ENCODE data around the gene ALDH18A1. TPM values are rescaled to one million over a fixed set of nuclear protein-coding genes. Genes with fewer than 3 reads are reported as not detected.
"Not testable (repeated sequence)": the region's sequence is repeated elsewhere in the genome, so short reads cannot be mapped to it uniquely, and the experiment has no call there.

The ALDH18A1 gene
- total and polyA plus RNA-seq, 5 donors from 2014 or later: 27.1 to 55.4 (median 43.1) TPM

GRCh38 chr10:95620415-95620814 is 36.1 kb downstream of the ALDH18A1 start:
- H3K27ac ChIP-seq (ENCODE audit: insufficient read depth, low read length, poor library complexity, severe bottlenecking); H3K4me3 ChIP-seq (ENCODE audit: low read depth, low read length); H3K4me1 ChIP-seq (ENCODE audit: control insufficient read depth, insufficient read depth, low read length, poor library complexity, severe bottlenecking); H3K9me3 ChIP-seq (ENCODE audit: control insufficient read depth in 2 of 2, low read length in 2 of 2); H3K4me1 Mint-ChIP-seq; H3K27me3 Mint-ChIP-seq; H3K27ac Mint-ChIP-seq; H3K27me3 ChIP-seq (ENCODE audit: control insufficient read depth, insufficient read depth, low read length); H3K4me3 Mint-ChIP-seq; ATAC-seq (ENCODE audit: low read depth in 2 of 2); DNase-seq; H3K9me3 Mint-ChIP-seq: not testable (repeated sequence)
- H3K36me3 Mint-ChIP-seq: peaks cover 49% of the 10 kb centered on the region
- H3K36me3 ChIP-seq (ENCODE audit: control insufficient read depth, insufficient read depth, low read length): peaks cover 55% of the 10 kb centered on the region

GRCh38 chr10:95618101-95618500 is 38.4 kb downstream of the ALDH18A1 start:
- Mint-ChIP-seq H3K27ac (no peak overlapping the region), H3K9me3 (peaks cover 0 to 2% (median 0%) of the 10 kb centered on the region in 7 donors), H3K36me3 (peaks cover 63% of the 10 kb centered on the region), H3K4me1 (peaks cover 0 to 3% (median 0%) of the 10 kb centered on the region in 4 donors), H3K27me3 (no peaks in the 10 kb centered on the region), H3K4me3 (no peak overlapping the region)
- Histone ChIP-seq H3K36me3 (ENCODE audit: control insufficient read depth, insufficient read depth, low read length) (peaks cover 63% of the 10 kb centered on the region), H3K9me3 (ENCODE audit: control insufficient read depth in 2 of 2, low read length in 2 of 2) (no peaks in the 10 kb centered on the region), H3K27ac (ENCODE audit: insufficient read depth, low read length, poor library complexity, severe bottlenecking) (no peak overlapping the region), H3K4me1 (ENCODE audit: control insufficient read depth, insufficient read depth, low read length, poor library complexity, severe bottlenecking) (no peaks in the 10 kb centered on the region), H3K27me3 (ENCODE audit: control insufficient read depth, insufficient read depth, low read length) (no peaks in the 10 kb centered on the region), H3K4me3 (ENCODE audit: low read depth, low read length) (no peak overlapping the region)
- ATAC-seq (ENCODE audit: low read depth in 2 of 2) (no peak), DNase-seq (no peak)

- no peak overlapping the region for H3K4me3 ChIP-seq (ENCODE audit: low read depth, low read length)
- peaks cover 77% of the 10 kb centered on the region for H3K36me3 ChIP-seq (ENCODE audit: control insufficient read depth, insufficient read depth, low read length)
- Mint-ChIP-seq H3K9me3 (peaks cover 0 to 2% (median 0%) of the 10 kb centered on the region in 7 donors), H3K4me3 (no peak overlapping the region), H3K36me3 (peaks cover 65% of the 10 kb centered on the region), H3K27me3 (no peaks in the 10 kb centered on the region), H3K4me1 (peaks cover 0 to 3% (median 0%) of the 10 kb centered on the region in 4 donors), H3K27ac (no peak overlapping the region)
- H3K4me1 ChIP-seq (ENCODE audit: control insufficient read depth, insufficient read depth, low read length, poor library complexity, severe bottlenecking): no peaks in the 10 kb centered on the region
- DNase-seq (no peak), ATAC-seq (ENCODE audit: low read depth in 2 of 2) (no peak)
- no peaks in the 10 kb centered on the region for H3K27me3 ChIP-seq (ENCODE audit: control insufficient read depth, insufficient read depth, low read length)
- no peak overlapping the region for H3K27ac ChIP-seq (ENCODE audit: insufficient read depth, low read length, poor library complexity, severe bottlenecking)
- no peaks in the 10 kb centered on the region for H3K9me3 ChIP-seq (ENCODE audit: control insufficient read depth in 2 of 2, low read length in 2 of 2)
Measured at GRCh38 chr10:95616446-95616845, 40.1 kb downstream of the ALDH18A1 start.

GRCh38 chr10:95613330-95613729 is 43.2 kb downstream of the ALDH18A1 start:
- H3K4me3 Mint-ChIP-seq: no peak overlapping the region
- H3K36me3 ChIP-seq (ENCODE audit: control insufficient read depth, insufficient read depth, low read length): peaks cover 85% of the 10 kb centered on the region
- H3K4me1 Mint-ChIP-seq: peaks cover 0 to 3% (median 0%) of the 10 kb centered on the region in 4 donors
- peaks cover 65% of the 10 kb centered on the region for H3K36me3 Mint-ChIP-seq
- H3K27ac Mint-ChIP-seq: no peak overlapping the region
- peaks cover 0 to 1% (median 0%) of the 10 kb centered on the region in 7 donors for H3K9me3 Mint-ChIP-seq
- H3K9me3 ChIP-seq (ENCODE audit: control insufficient read depth in 2 of 2, low read length in 2 of 2): no peaks in the 10 kb centered on the region
- no peaks in the 10 kb centered on the region for H3K4me1 ChIP-seq (ENCODE audit: control insufficient read depth, insufficient read depth, low read length, poor library complexity, severe bottlenecking)
- H3K27me3 ChIP-seq (ENCODE audit: control insufficient read depth, insufficient read depth, low read length): no peaks in the 10 kb centered on the region
- DNase-seq (no peak), ATAC-seq (ENCODE audit: low read depth in 2 of 2) (no peak)
- H3K27ac ChIP-seq (ENCODE audit: insufficient read depth, low read length, poor library complexity, severe bottlenecking): no peak overlapping the region
- no peaks in the 10 kb centered on the region for H3K27me3 Mint-ChIP-seq
- H3K4me3 ChIP-seq (ENCODE audit: low read depth, low read length): no peak overlapping the region

GRCh38 chr10:95610727-95611126 is 45.8 kb downstream of the ALDH18A1 start:
- Histone ChIP-seq H3K4me3 (ENCODE audit: low read depth, low read length) (no peak overlapping the region), H3K4me1 (ENCODE audit: control insufficient read depth, insufficient read depth, low read length, poor library complexity, severe bottlenecking) (no peaks in the 10 kb centered on the region), H3K9me3 (ENCODE audit: control insufficient read depth in 2 of 2, low read length in 2 of 2) (no peaks in the 10 kb centered on the region), H3K36me3 (ENCODE audit: control insufficient read depth, insufficient read depth, low read length) (peaks cover 87% of the 10 kb centered on the region), H3K27ac (ENCODE audit: insufficient read depth, low read length, poor library complexity, severe bottlenecking) (no peak overlapping the region), H3K27me3 (ENCODE audit: control insufficient read depth, insufficient read depth, low read length) (no peaks in the 10 kb centered on the region)
- peaks cover 0 to 3% (median 0%) of the 10 kb centered on the region in 4 donors for H3K4me1 Mint-ChIP-seq
- H3K36me3 Mint-ChIP-seq: peaks cover 59% of the 10 kb centered on the region
- no peak overlapping the region for H3K4me3 Mint-ChIP-seq
- ATAC-seq (ENCODE audit: low read depth in 2 of 2): no peak
- DNase-seq: no peak
- no peak overlapping the region for H3K27ac Mint-ChIP-seq
- H3K9me3 Mint-ChIP-seq: peaks cover 0 to 1% (median 0%) of the 10 kb centered on the region in 7 donors
- no peaks in the 10 kb centered on the region for H3K27me3 Mint-ChIP-seq

- no peak overlapping the region for H3K27ac Mint-ChIP-seq
- H3K9me3 ChIP-seq (ENCODE audit: control insufficient read depth in 2 of 2, low read length in 2 of 2): no peaks in the 10 kb centered on the region
- peaks cover 33% of the 10 kb centered on the region for H3K36me3 Mint-ChIP-seq
- ATAC-seq (ENCODE audit: low read depth in 2 of 2) (no peak), DNase-seq (no peak)
- H3K27me3 Mint-ChIP-seq: no peaks in the 10 kb centered on the region
- peaks cover 0 to 1% (median 0%) of the 10 kb centered on the region in 7 donors for H3K9me3 Mint-ChIP-seq
- H3K36me3 ChIP-seq (ENCODE audit: control insufficient read depth, insufficient read depth, low read length): peaks cover 50% of the 10 kb centered on the region
- H3K4me1 Mint-ChIP-seq: no peaks in the 10 kb centered on the region
- no peak overlapping the region for H3K4me3 Mint-ChIP-seq
- H3K4me3 ChIP-seq (ENCODE audit: low read depth, low read length): no peak overlapping the region
- no peak overlapping the region for H3K27ac ChIP-seq (ENCODE audit: insufficient read depth, low read length, poor library complexity, severe bottlenecking)
- H3K4me1 ChIP-seq (ENCODE audit: control insufficient read depth, insufficient read depth, low read length, poor library complexity, severe bottlenecking): no peaks in the 10 kb centered on the region
- no peaks in the 10 kb centered on the region for H3K27me3 ChIP-seq (ENCODE audit: control insufficient read depth, insufficient read depth, low read length)
Measured at GRCh38 chr10:95606922-95607321, 49.6 kb downstream of the ALDH18A1 start.

- no peak overlapping the region for H3K4me3 Mint-ChIP-seq
- H3K4me1 ChIP-seq (ENCODE audit: control insufficient read depth, insufficient read depth, low read length, poor library complexity, severe bottlenecking): no peaks in the 10 kb centered on the region
- peak overlapping the region in 2 of 3 donors; percentile 17 to 20 for H3K27ac Mint-ChIP-seq
- H3K27me3 ChIP-seq (ENCODE audit: control insufficient read depth, insufficient read depth, low read length): no peaks in the 10 kb centered on the region
- no peak for ATAC-seq (ENCODE audit: low read depth in 2 of 2)
- H3K9me3 ChIP-seq (ENCODE audit: control insufficient read depth in 2 of 2, low read length in 2 of 2): no peaks in the 10 kb centered on the region
- peaks cover 21% of the 10 kb centered on the region for H3K36me3 Mint-ChIP-seq
- no peak overlapping the region for H3K27ac ChIP-seq (ENCODE audit: insufficient read depth, low read length, poor library complexity, severe bottlenecking)
- H3K9me3 Mint-ChIP-seq: peaks cover 0 to 1% (median 0%) of the 10 kb centered on the region in 7 donors
- H3K36me3 ChIP-seq (ENCODE audit: control insufficient read depth, insufficient read depth, low read length): peaks cover 33% of the 10 kb centered on the region
- H3K4me1 Mint-ChIP-seq: no peaks in the 10 kb centered on the region
- no peak for DNase-seq
- H3K27me3 Mint-ChIP-seq: no peaks in the 10 kb centered on the region
- no peak overlapping the region for H3K4me3 ChIP-seq (ENCODE audit: low read depth, low read length)
Measured at GRCh38 chr10:95605163-95605562, 51.3 kb downstream of the ALDH18A1 start.

- H3K27ac ChIP-seq (ENCODE audit: insufficient read depth, low read length, poor library complexity, severe bottlenecking): no peak overlapping the region
- DNase-seq: no peak
- H3K4me1 Mint-ChIP-seq: no peaks in the 10 kb centered on the region
- no peaks in the 10 kb centered on the region for H3K27me3 Mint-ChIP-seq
- H3K4me1 ChIP-seq (ENCODE audit: control insufficient read depth, insufficient read depth, low read length, poor library complexity, severe bottlenecking): no peaks in the 10 kb centered on the region
- no peak overlapping the region for H3K4me3 ChIP-seq (ENCODE audit: low read depth, low read length)
- H3K9me3 Mint-ChIP-seq: no peaks in the 10 kb centered on the region
- H3K4me3 Mint-ChIP-seq: no peak overlapping the region
- peak overlapping the region in 1 of 3 donors; percentile 63 for H3K27ac Mint-ChIP-seq
- H3K27me3 ChIP-seq (ENCODE audit: control insufficient read depth, insufficient read depth, low read length): no peaks in the 10 kb centered on the region
- H3K36me3 ChIP-seq (ENCODE audit: control insufficient read depth, insufficient read depth, low read length): peaks cover 30% of the 10 kb centered on the region
- no peak for ATAC-seq (ENCODE audit: low read depth in 2 of 2)
- no peaks in the 10 kb centered on the region for H3K9me3 ChIP-seq (ENCODE audit: control insufficient read depth in 2 of 2, low read length in 2 of 2)
- H3K36me3 Mint-ChIP-seq: peaks cover 18% of the 10 kb centered on the region
Measured at GRCh38 chr10:95604630-95605029, 51.9 kb downstream of the ALDH18A1 start.
